Putamen (tissue), 1 donor: Measurements from ENCODE around the gene UBE3C.
"Not testable (repeated sequence)": the region's sequence is repeated elsewhere in the genome, so short reads cannot be mapped to it uniquely, and the experiment has no call there.

ENCODE experiments used
- DNase-seq: peaks from one replicate; pipeline ENCODE4 v3.0.0-alpha.2; 2016; ENCODE audit warnings: low spot score

The UBE3C gene

GRCh38 chr7:157235357-157236333 lies 96.9 kb downstream of the UBE3C start:
- DNase-seq: no peak

- DNase-seq: no peak
Observed at GRCh38 chr7:157238087-157238486, 99.4 kb downstream of the UBE3C start.

- no peak for DNase-seq
Observed at GRCh38 chr7:157239571-157240270, 101.0 kb downstream of the UBE3C start.

DNA sequence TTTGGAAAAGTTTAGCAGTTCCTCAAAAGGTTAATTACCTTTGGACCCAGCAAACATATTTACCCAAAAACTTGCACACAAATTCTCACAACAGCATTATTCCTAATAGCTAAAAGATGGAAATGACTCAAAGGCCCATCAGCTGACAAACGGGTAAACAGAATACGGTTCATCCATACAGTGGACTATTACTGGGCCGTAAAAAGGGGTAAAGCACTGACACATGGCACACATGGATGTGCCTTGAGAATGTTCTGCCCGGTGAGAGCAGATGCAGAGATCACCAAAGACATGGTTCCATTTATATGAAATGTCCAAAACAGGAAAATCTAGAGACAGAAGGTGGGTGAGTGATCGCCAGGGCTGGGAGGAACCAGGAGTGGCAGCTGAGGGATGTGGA lies 102.9 kb downstream of the UBE3C start:
- DNase-seq: no peak

DNA sequence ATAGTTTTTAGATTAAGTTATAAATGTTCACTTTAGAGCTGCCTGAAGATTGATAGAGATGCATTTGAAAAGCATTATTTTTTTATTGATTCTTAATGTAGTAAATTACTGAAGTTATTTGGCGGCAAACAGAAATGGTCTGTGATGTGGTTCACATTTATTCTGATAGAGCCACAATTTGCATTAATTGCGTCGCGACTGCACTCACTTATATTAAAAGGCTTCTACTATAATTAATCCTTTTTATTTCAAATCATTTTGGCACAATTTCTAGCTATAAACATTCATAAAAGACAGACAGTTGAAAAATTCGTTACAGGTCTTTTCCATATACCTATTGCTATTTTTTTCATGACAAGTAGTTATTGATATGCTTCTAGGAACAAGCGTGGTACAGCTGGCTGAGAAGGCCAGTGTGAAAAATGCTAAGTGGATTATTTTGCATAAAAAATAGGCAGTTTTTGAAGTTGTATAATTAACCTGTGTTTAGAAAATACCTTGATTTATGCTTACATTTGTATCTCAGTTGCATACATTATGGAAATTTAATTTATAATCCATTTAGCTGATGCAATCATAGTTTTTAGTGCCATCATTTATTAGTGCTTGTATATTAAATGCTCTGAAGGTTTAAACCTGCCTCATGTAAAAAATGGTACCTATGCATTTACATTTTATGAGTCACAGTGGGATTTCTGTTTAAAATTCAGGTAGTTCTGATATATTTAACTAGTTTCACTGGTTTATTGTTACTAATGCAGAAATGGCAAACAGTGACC lies 106.0 kb downstream of the UBE3C start:
- no peak for DNase-seq

DNA sequence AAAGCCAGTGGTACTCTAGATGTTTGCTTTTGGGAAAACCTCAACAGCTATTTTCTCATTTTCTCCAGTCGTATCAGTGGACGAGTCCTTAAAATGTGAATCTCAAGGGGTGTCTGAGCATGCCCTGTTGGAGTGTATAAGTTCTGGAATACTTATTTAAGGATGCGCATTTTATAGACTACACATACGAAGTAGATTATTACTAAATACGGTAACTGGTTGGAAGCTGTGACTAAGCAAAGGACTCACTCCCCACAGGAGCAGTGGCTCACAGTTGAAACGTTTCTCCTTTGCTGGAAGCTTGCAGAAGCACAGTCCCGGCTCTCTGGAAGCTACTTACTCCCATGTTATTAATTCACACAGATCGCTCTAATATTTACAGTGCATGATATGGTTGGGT lies 107.3 kb downstream of the UBE3C start:
- no peak for DNase-seq

DNA sequence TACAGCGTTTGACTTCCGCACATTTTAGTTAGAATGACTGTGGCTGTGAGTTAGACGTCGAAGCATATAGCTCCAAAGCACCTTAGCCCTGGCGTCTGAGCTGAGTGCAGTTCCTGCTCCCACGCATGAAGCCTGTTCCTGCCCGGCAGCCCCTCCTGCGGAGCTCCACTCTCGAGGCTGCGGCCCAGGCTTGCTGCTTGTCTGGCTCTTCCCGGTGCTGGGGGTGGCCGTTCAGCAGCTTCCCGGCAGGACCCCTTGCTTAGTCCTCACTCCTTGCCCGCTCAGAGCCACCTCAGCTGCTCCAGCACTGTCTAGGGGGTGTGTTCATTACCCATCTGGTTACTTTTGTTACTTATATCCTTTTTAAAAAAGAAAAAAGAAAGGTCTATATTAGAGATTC lies 109.9 kb downstream of the UBE3C start:
- DNase-seq: no peak

DNA sequence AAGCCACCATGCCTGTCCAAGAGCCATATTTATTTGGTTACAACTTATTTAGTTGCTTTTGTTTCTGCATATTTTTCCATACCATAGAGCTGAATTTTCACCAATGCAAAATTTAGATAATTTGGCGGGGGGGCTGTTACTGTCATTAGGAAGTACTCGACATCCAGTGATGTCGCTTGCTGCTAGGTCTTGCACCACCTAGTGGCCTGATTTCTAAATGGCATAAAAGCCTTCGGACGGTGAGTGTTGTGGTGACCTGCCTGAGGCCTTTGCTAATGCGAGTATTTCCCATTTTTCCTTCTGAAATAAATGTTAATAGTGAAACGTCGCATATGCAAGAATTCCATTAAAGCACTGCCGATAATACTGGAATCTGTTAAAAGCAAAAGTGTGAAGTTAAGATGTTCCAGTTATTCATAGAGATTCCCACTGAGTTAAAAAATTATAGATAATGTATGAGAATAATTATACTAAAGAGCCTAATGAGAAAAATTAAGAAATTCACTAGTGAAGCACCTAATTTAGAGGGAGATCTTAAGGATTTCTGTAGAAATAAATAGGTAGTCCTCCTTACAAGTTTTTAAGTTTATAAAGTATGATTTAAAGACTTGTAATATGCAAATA lies 112.0 kb downstream of the UBE3C start:
- no peak for DNase-seq

DNA sequence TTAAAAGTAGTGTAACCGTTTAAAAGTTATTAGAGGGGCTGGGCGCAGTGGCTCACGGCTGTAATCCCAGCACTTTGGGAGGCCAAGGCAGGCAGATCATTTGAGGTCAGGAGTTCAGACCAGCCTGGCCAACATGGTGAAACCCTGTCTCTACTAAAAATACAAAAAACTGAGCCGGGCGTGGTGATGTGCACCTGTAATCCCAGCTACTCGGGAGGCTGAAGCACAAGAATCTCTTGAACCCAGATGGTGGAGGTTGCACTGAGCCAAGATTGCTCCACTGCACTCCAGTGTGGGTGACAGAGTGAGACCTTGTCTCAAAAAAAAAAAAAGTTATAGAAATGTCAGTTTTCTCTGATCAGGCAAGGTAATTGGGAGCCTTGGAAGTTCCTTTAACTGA lies 113.1 kb downstream of the UBE3C start:
- DNase-seq: not testable (repeated sequence)

GRCh38 chr7:157253850-157254249 lies 115.1 kb downstream of the UBE3C start:
- peak; percentile 64 for DNase-seq

- DNase-seq: not testable (repeated sequence)
Observed at GRCh38 chr7:157254781-157255180, 116.1 kb downstream of the UBE3C start.

DNA sequence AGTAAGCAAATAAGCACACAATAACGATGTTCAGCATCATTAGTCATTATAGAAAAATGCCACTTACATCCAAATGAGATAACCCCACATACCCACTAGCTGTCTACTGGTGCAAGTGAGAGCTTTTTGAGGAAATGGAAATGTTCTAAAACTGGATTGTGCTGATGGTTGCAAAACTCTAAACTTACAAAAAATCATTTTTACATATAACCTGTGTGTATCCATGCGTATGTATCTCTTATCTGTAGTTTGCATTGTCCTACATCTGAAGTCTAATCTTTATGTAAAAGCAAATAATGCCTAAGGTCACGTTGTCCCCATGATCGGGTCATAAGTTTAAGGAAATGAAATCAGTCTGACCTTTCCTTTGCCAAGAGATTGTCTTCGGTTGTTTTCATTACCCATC lies 116.5 kb downstream of the UBE3C start:
- no peak for DNase-seq

GRCh38 chr7:157263156-157263555 lies 124.4 kb downstream of the UBE3C start:
- DNase-seq: no peak

DNA sequence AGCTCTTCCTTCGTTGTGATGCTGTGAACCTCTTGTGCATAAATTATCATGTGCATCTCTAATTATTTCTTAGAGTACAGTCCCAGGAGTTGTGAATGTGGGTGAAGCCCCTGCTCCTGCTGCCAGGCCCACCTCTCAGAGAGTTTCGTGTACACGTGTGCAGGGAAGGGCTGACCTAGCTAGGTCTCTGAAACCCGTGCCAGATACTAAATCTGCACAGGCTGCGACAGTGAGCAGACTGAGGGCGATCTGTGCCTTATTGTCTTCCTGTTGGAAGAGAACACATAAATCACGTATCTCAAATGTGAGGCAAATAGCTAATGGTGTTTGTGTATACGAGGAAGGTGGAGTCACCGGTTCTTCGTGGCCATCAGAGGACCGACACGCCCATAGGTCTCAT lies 126.3 kb downstream of the UBE3C start:
- DNase-seq: no peak

DNA sequence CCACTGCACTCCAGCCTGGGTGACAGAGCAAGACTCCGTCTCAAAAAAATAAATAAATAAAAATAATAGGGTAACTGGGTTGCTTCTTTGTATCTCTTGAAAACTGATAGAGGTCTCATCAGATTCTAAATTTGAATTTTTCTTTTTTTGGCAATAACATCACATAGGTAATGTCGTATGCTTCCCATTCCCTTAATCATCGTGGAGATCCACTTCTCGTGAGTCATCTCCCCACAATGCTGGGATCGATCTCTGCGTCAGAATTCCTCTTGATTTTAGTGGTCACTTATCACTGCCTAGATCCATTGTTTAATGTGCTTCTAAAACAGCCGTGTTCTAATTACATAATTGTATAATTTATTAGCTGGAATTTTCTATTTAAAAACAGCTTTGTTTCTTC lies 127.5 kb downstream of the UBE3C start:
- DNase-seq: no peak

GRCh38 chr7:157267516-157267915 lies 128.8 kb downstream of the UBE3C start:
- DNase-seq: no peak

GRCh38 chr7:157267956-157268355 lies 129.2 kb downstream of the UBE3C start:
- no peak for DNase-seq

- no peak for DNase-seq
Observed at GRCh38 chr7:157268540-157268939, 129.8 kb downstream of the UBE3C start.

- DNase-seq: no peak
Observed at GRCh38 chr7:157269341-157270059, 130.8 kb downstream of the UBE3C start.

DNA sequence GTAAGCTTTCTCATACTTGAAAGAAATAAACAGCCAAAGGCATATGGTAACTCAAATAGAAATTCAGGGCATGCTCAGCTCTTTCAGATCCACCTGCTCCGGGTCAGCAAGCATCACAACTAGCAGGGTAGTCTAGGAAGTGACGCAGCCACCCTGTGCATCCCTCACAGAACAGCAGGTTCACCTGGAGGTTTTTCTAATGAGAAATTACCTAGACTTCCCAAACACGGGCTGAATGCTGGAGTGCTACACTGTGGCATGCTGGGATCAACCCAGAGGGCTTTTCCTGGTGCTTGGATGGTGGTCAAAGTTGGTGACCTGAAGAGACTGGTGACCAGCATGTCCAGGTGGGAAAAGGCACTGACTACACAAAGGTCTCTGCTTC lies 131.3 kb downstream of the UBE3C start:
- no peak for DNase-seq

GRCh38 chr7:157271315-157271990 lies 132.7 kb downstream of the UBE3C start:
- no peak for DNase-seq
